ENCODE measurements around the gene PHETA1. TPM values are rescaled to one million over a fixed set of nuclear protein-coding genes. Genes with fewer than 3 reads are reported as not detected.

Gene PHETA1
- total RNA-seq, 1 donor from 2014 or later, result 31.3 TPM

GRCh38 chr12:111366075-111366474 is 2.8 kb downstream of the PHETA1 start:
- peaks cover 5% of the 10 kb centered on the region for H3K27me3 Mint-ChIP-seq
- H3K9me3 Mint-ChIP-seq (ENCODE audit: low read depth), result no peaks in the 10 kb centered on the region
- H3K36me3 Mint-ChIP-seq (ENCODE audit: insufficient read depth), result peaks cover 14% of the 10 kb centered on the region
- H3K27ac Mint-ChIP-seq, result peak overlapping the region; percentile 42
- peak overlapping the region; percentile 47 for H3K4me3 Mint-ChIP-seq (ENCODE audit: low read depth)
- no peak for TF ChIP-seq CTCF (IDR thresholded peaks at IDR 0.05; ENCODE audit: unreplicated experiment)
- no peak for DNase-seq (ENCODE audit: low spot score, unreplicated experiment)
- H3K4me1 Mint-ChIP-seq (ENCODE audit: low read depth), result peaks cover 22% of the 10 kb centered on the region

- no peaks in the 10 kb centered on the region for H3K27me3 Mint-ChIP-seq
- DNase-seq (ENCODE audit: low spot score, unreplicated experiment), result no peak
- H3K4me3 Mint-ChIP-seq (ENCODE audit: low read depth), result no peak overlapping the region
- TF ChIP-seq CTCF (IDR thresholded peaks at IDR 0.05; ENCODE audit: unreplicated experiment), result no peak
- peak overlapping the region; percentile 52 for H3K27ac Mint-ChIP-seq
- H3K36me3 Mint-ChIP-seq (ENCODE audit: insufficient read depth), result peaks cover 15% of the 10 kb centered on the region
- H3K4me1 Mint-ChIP-seq (ENCODE audit: low read depth), result peaks cover 23% of the 10 kb centered on the region
- no peaks in the 10 kb centered on the region for H3K9me3 Mint-ChIP-seq (ENCODE audit: low read depth)
These were observed 5.3 kb downstream of the PHETA1 start for GRCh38 chr12:111363578-111363977.

GRCh38 chr12:111362687-111363475 is 6.0 kb downstream of the PHETA1 start:
- H3K36me3 Mint-ChIP-seq (ENCODE audit: insufficient read depth), result peaks cover 15% of the 10 kb centered on the region
- no peak for TF ChIP-seq CTCF (IDR thresholded peaks at IDR 0.05; ENCODE audit: unreplicated experiment)
- H3K27me3 Mint-ChIP-seq, result no peaks in the 10 kb centered on the region
- H3K27ac Mint-ChIP-seq, result peak overlapping the region; percentile 69
- peaks cover 20% of the 10 kb centered on the region for H3K4me1 Mint-ChIP-seq (ENCODE audit: low read depth)
- H3K4me3 Mint-ChIP-seq (ENCODE audit: low read depth), result no peak overlapping the region
- no peak for DNase-seq (ENCODE audit: low spot score, unreplicated experiment)
- no peaks in the 10 kb centered on the region for H3K9me3 Mint-ChIP-seq (ENCODE audit: low read depth)

GRCh38 chr12:111361717-111362576 is 6.9 kb downstream of the PHETA1 start:
- H3K4me3 Mint-ChIP-seq (ENCODE audit: low read depth), result no peak overlapping the region
- no peaks in the 10 kb centered on the region for H3K27me3 Mint-ChIP-seq
- no peaks in the 10 kb centered on the region for H3K9me3 Mint-ChIP-seq (ENCODE audit: low read depth)
- DNase-seq (ENCODE audit: low spot score, unreplicated experiment), result no peak
- no peak for TF ChIP-seq CTCF (IDR thresholded peaks at IDR 0.05; ENCODE audit: unreplicated experiment)
- H3K36me3 Mint-ChIP-seq (ENCODE audit: insufficient read depth), result peaks cover 15% of the 10 kb centered on the region
- H3K27ac Mint-ChIP-seq, result peak overlapping the region; percentile 69
- peaks cover 11% of the 10 kb centered on the region for H3K4me1 Mint-ChIP-seq (ENCODE audit: low read depth)

GRCh38 chr12:111361073-111361716 is 7.7 kb downstream of the PHETA1 start:
- no peaks in the 10 kb centered on the region for H3K27me3 Mint-ChIP-seq
- peaks cover 7% of the 10 kb centered on the region for H3K4me1 Mint-ChIP-seq (ENCODE audit: low read depth)
- H3K4me3 Mint-ChIP-seq (ENCODE audit: low read depth), result no peak overlapping the region
- no peaks in the 10 kb centered on the region for H3K9me3 Mint-ChIP-seq (ENCODE audit: low read depth)
- DNase-seq (ENCODE audit: low spot score, unreplicated experiment), result no peak
- no peak for TF ChIP-seq CTCF (IDR thresholded peaks at IDR 0.05; ENCODE audit: unreplicated experiment)
- peak overlapping the region; percentile 73 for H3K27ac Mint-ChIP-seq
- H3K36me3 Mint-ChIP-seq (ENCODE audit: insufficient read depth), result peaks cover 12% of the 10 kb centered on the region
